Lower leg skin (tissue), 3 donors: ENCODE measurements around the gene ADAM19.

Source experiments
- CTCF ChIP-seq, 3 donors: fragments of 450-650 bp; IDR thresholded peaks; one replicate each; pipeline ENCODE4 v1.5.1; 2016; ENCODE audit warnings: antibody characterized with exemption in 3 of 3, mild to moderate bottlenecking in 3 of 3, moderate library complexity in 2 of 3
- POLR2A ChIP-seq, 2 donors: fragments of 450-650 bp; IDR thresholded peaks; one replicate each; pipeline ENCODE4 v1.6.1; 2016 to 2017; ENCODE audit warnings: antibody characterized with exemption in 2 of 2, mild to moderate bottlenecking in 1 of 2, moderate library complexity in 1 of 2

- TF ChIP-seq CTCF (IDR thresholded peaks at IDR 0.05), result no peak
- TF ChIP-seq POLR2A (IDR thresholded peaks at IDR 0.05), result no peak
Measured at GRCh38 chr5:157558681-157559080, 16.9 kb downstream of the ADAM19 start.
